Common myeloid progenitor, CD34-positive (primary cell): ENCODE data around the gene EPB41L2.
"Not testable (repeated sequence)": the region's sequence is repeated elsewhere in the genome, so short reads cannot be mapped to it uniquely, and the experiment has no call there.

ENCODE experiments used
- CTCF ChIA-PET: fragments of 350-600 bp; sonication (Branson Sonifier 250); formaldehyde crosslinking; loops from one replicate; lab custom pipeline; 2021; ENCODE audit warnings: antibody characterized with exemption; lab: Charles Lee
- POLR2A ChIA-PET: fragments of 350-600 bp; sonication (Branson Sonifier 250); formaldehyde crosslinking; loops from one replicate; lab custom pipeline; 2021; ENCODE audit warnings: antibody characterized with exemption; lab: Charles Lee
- DNase-seq, 3 donors: peaks; one replicate each; pipeline versions ENCODE4 v3.0.0 to v3.0.0-alpha.2; 2013
- H3K27ac ChIP-seq, 2 experiments: 1 replicate in 1 of 2; 2 replicates in 1 of 2; pipeline ENCODE4 v1.7.0; 2013; ENCODE audit warnings: inconsistent platforms in 2 of 2, low read length in 2 of 2, mild to moderate bottlenecking in 2 of 2, low read depth in 1 of 2, moderate library complexity in 1 of 2; ENCODE audit not compliant: severe bottlenecking in 2 of 2, insufficient read depth in 1 of 2, poor library complexity in 1 of 2
- H3K27me3 ChIP-seq, 5 experiments: replicated peaks in 2 of 5; 1 replicate in 3 of 5; 2 replicates in 2 of 5; pipeline versions ENCODE4 v1.6.1 to v1.7.0; 2013; ENCODE audit warnings: low read length in 4 of 5, mild to moderate bottlenecking in 2 of 5, moderate library complexity in 2 of 5, inconsistent platforms in 1 of 5; ENCODE audit not compliant: insufficient read depth in 5 of 5, control insufficient read depth in 4 of 5
- H3K36me3 ChIP-seq, 4 experiments: 1 replicate in 2 of 4; 2 replicates in 2 of 4; pipeline versions ENCODE4 v1.6.1 to v1.7.0; 2013; ENCODE audit warnings: low read length in 3 of 4, control low read depth in 1 of 4, mild to moderate bottlenecking in 1 of 4; ENCODE audit not compliant: control insufficient read depth in 4 of 4, insufficient read depth in 4 of 4
- H3K4me1 ChIP-seq, 4 experiments: 1 replicate in 3 of 4; 2 replicates in 1 of 4; pipeline versions ENCODE4 v1.6.1 to v1.7.1; 2013; ENCODE audit warnings: low read length in 3 of 4, mild to moderate bottlenecking in 3 of 4, control low read depth in 1 of 4, inconsistent platforms in 1 of 4, moderate library complexity in 1 of 4; ENCODE audit not compliant: control insufficient read depth in 4 of 4, insufficient read depth in 4 of 4; ENCODE audit errors: control extremely low read depth in 1 of 4
- H3K4me3 ChIP-seq, 7 experiments: 1 replicate in 4 of 7; 2 replicates in 3 of 7; pipeline versions ENCODE4 v1.5.1 to v1.7.0; 2013; ENCODE audit warnings: mild to moderate bottlenecking in 7 of 7, low read length in 6 of 7, moderate library complexity in 6 of 7, inconsistent platforms in 2 of 7, low read depth in 2 of 7, control low read depth in 1 of 7; ENCODE audit not compliant: insufficient read depth in 4 of 7, control insufficient read depth in 1 of 7; ENCODE audit errors: extremely low read depth in 1 of 7
- H3K9me3 ChIP-seq, 5 experiments: 1 replicate in 4 of 5; 2 replicates in 1 of 5; pipeline versions ENCODE4 v1.6.1 to v1.7.1; 2013; ENCODE audit warnings: low read length in 4 of 5, mild to moderate bottlenecking in 2 of 5, inconsistent platforms in 1 of 5, low read depth in 1 of 5, moderate library complexity in 1 of 5; ENCODE audit not compliant: control insufficient read depth in 4 of 5, insufficient read depth in 2 of 5; ENCODE audit errors: control extremely low read depth in 1 of 5
- WGBS: methylation state at CpG from one replicate; pipeline ENCODE4 v1.1.5; 2013; ENCODE audit not compliant: insufficient coverage; 5-methylcytosine and 5-hydroxymethylcytosine counted together

Gene EPB41L2

DNA sequence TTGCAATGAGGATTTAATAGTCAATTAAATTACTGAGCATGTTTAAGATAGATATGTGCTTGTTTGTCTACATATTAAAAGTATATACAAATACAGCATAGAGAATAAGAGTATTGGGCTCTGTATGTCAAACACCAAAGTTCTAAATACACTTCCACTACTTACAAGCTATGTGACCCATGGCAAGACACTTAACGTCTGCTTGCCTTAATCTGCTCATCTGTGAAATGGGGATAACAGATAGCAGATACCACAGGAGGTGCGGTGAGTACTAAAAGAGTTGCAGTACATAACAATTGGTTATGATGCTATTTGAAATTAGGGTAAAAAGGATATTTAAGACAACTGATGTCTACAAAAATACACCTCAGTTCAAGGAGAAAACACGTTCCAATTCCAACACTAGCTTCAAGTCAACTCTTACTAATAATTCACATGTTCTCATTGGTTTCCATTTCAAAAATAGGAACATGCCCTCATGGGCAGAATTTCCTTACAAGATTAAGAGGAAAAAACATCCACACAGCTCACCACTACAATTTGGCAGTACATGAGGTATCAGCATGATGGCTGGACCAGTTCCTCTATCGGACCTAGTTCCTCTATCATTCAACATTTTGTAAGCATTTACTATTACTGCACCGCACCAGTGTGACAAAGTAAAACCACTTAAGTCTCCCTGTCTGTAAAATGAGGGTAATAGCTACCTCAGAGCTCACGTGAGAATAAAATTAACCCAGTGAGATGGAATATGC lies 134.7 kb downstream of the EPB41L2 start:
- POLR2A ChIA-PET = no interaction called here
- Histone ChIP-seq H3K9me3 (peaks cover 0 to 1% (median 0%) of the 10 kb centered on the region in 5 experiments), H3K4me1 (no peaks in the 10 kb centered on the region), H3K27me3 (no peaks in the 10 kb centered on the region), H3K36me3 (no peaks in the 10 kb centered on the region), H3K4me3 (no peak overlapping the region), H3K27ac (no peak overlapping the region)
- WGBS = 64% methylated on average over 3 of the region's 6 CpGs
- CTCF ChIA-PET = interaction anchor here (0.5 to 0.9 kb wide), 2 partner anchors 700 to 888 kb away, joined by 3 to 4 read pairs; no protein-coding TSS in a partner anchor
- peak in 2 of 3 donors; percentile 17 to 30 for DNase-seq

DNA sequence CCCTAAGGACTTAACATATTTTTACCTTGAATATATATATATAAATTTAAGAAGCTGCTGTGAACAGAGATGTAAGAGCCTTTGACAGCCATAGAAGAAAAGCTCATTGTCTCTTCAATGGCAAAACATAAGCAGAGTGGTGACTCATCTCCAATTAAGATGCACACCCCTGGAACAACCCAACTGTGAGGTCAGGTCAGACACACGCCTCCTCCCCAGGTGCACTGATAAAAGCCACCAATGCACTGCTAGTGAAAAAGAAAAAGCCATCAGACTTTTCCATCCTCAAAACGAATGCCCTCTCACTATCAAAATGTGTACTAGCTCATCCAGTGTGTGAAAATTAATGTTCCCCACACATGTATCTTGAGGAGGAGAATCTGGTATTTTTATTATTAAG lies 135.7 kb downstream of the EPB41L2 start:
- ChIA-PET POLR2A (no interaction called here), CTCF (no interaction called here)
- Histone ChIP-seq H3K4me1 (no peaks in the 10 kb centered on the region), H3K9me3 (peaks cover 0 to 1% (median 0%) of the 10 kb centered on the region in 5 experiments), H3K27me3 (no peaks in the 10 kb centered on the region), H3K36me3 (no peaks in the 10 kb centered on the region), H3K4me3 (no peak overlapping the region), H3K27ac (no peak overlapping the region)
- no peak for DNase-seq
- WGBS = 100% methylated on average over 1 of the region's 2 CpGs

DNA sequence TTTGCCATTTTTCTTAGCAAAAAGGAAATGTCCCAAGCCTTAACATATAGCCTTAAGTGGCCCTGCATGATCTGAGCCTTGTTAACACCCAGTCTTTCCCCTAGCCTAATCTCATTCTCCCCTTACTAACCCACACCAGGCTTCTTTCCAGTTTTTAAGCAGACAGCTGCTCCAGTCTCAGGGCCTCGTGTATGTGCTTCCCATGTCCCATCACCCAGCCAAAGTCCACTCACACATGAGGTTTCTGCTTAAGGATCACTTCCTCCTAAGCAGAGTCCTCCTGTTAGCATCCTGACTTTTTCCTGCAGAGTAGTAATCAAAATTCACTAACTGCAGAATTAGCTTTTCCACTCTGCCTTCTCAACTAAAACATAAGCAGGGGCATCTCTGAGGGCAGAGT lies 139.7 kb downstream of the EPB41L2 start:
- H3K4me3 ChIP-seq = no peak overlapping the region
- WGBS = 100% methylated on average over 1 of the region's 1 CpG
- no peak for DNase-seq
- peaks cover 0 to 2% (median 0%) of the 10 kb centered on the region in 4 experiments for H3K4me1 ChIP-seq
- no peaks in the 10 kb centered on the region for H3K27me3 ChIP-seq
- ChIA-PET CTCF (no interaction called here), POLR2A (no interaction called here)
- H3K27ac ChIP-seq = no peak overlapping the region
- no peaks in the 10 kb centered on the region for H3K9me3 ChIP-seq
- no peaks in the 10 kb centered on the region for H3K36me3 ChIP-seq

DNA sequence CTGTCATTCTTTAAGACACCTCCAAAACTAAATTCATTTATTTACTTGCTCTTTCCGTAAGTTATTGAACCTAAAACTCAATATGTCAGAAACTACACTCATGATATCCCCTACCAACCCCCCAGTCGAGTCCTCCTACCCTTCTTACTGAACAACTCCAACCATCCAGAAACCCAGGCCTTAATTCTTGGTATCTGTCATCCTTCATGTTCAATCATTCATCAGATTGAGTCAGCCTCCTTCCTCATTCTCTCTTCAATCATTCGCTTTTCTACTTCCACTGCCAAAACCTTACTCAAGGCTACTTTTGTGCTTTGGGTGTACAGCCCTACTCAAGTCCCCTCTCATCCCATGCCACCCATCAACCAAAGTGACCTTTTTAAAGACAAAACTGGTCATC lies 140.1 kb downstream of the EPB41L2 start:
- no peak for DNase-seq
- Histone ChIP-seq H3K9me3 (no peaks in the 10 kb centered on the region), H3K27me3 (no peaks in the 10 kb centered on the region), H3K4me3 (no peak overlapping the region), H3K36me3 (no peaks in the 10 kb centered on the region), H3K4me1 (peaks cover 0 to 2% (median 0%) of the 10 kb centered on the region in 4 experiments), H3K27ac (no peak overlapping the region)
- ChIA-PET POLR2A (no interaction called here), CTCF (interaction anchor here (1.9 kb wide), 1 partner anchor 10 kb away, joined by 4 read pairs; no protein-coding TSS in a partner anchor)
- 97% methylated on average over 3 of the region's 3 CpGs for WGBS

DNA sequence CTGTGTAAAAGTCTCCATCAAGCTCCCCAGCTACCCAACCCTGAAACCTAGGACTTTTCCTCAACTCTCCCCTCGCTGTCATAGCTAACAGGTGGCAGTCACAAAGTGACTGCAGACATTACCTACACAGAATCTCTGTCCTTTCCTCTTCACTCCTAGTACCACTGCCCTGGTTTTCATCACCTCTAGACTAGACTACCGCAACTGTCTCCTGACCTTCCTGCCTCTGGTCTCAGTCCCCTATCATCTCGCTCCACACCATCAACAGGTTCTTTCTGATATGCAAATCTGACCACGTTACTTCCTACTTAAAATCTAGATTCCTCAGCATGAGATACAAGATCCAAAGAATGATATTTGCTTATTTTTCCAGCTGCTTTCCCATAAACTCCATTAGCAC lies 142.1 kb downstream of the EPB41L2 start:
- POLR2A ChIA-PET = no interaction called here
- H3K36me3 ChIP-seq = no peaks in the 10 kb centered on the region

DNA sequence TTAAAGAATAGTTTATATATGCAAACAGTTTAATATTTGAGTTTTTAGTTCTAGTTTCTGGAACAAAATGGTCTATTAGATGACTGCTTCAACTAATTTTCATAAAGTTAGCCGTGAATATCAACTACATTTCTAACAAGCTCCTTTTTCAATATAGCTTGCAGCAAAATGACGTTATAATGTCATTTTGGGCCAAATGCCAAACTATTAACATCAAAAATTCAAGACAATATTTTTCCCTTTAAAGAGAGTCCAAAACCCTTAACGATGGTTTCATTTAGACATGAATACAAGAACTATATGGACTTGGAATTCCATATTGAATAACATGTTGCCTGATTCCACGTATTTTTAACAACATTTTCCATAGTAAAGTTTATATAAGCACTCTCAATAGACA lies 144.9 kb downstream of the EPB41L2 start:
- H3K27me3 ChIP-seq = no peaks in the 10 kb centered on the region
- H3K9me3 ChIP-seq = no peaks in the 10 kb centered on the region
- CTCF ChIA-PET = no interaction called here
- H3K4me3 ChIP-seq = no peak overlapping the region
- H3K27ac ChIP-seq = no peak overlapping the region
- H3K4me1 ChIP-seq = peaks cover 0 to 5% (median 2%) of the 10 kb centered on the region in 4 experiments
- WGBS = 100% methylated on average over 1 of the region's 4 CpGs
- DNase-seq = no peak
- POLR2A ChIA-PET = no interaction called here
- no peaks in the 10 kb centered on the region for H3K36me3 ChIP-seq

More for the DNA sequence above, 142.1 kb downstream of the EPB41L2 start:
- Histone ChIP-seq H3K27ac (no peak overlapping the region), H3K4me3 (no peak overlapping the region), H3K4me1 (peaks cover 0 to 2% (median 0%) of the 10 kb centered on the region in 4 experiments), H3K27me3 (no peaks in the 10 kb centered on the region), H3K9me3 (no peaks in the 10 kb centered on the region)
- 95% methylated on average over 3 of the region's 4 CpGs for WGBS
- DNase-seq = no peak
- CTCF ChIA-PET = interaction anchor here (1.3 to 1.9 kb wide), 2 partner anchors 8 to 19 kb away, joined by 3 to 4 read pairs; no protein-coding TSS in a partner anchor

DNA sequence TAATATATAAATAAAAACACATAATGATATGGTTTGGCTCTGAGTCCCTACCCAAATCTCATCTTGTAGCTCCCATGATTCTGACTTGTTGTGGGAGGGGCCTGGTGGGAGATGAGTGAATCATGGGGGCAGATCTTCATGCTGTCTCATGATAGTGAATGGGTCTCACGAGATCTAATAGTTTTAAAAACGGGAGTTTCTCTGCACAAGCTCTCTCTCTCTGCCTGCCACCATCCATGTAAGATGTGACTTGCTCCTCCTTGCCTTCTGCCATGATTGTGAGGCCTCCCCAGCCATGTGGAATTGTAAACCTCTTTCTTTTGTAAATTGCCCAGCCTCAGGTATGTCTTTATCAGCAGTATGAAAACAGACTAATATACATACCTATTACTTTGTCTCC lies 147.4 kb downstream of the EPB41L2 start:
- POLR2A ChIA-PET = not testable (repeated sequence)

More for the DNA sequence above, 147.4 kb downstream of the EPB41L2 start:
- H3K27me3 ChIP-seq, H3K4me1 ChIP-seq, H3K4me3 ChIP-seq, DNase-seq, H3K36me3 ChIP-seq, CTCF ChIA-PET, H3K9me3 ChIP-seq, H3K27ac ChIP-seq: not testable (repeated sequence)
- 94% methylated on average over 2 of the region's 2 CpGs for WGBS
